Transverse colon (tissue), 4 donors: Measurements from ENCODE around the gene RBM11.
A peak's percentile ranks its signal among the peaks of the same experiment; 100 is the strongest.

Experiments used
- CTCF ChIP-seq, 5 experiments: fragments of 200-600 bp in 3 of 5; fragments of 450-650 bp in 2 of 5; sonication (generic) in 3 of 5; IDR thresholded peaks; 1 replicate in 2 of 5; 2 replicates in 3 of 5; pipeline ENCODE4 v1.5.1; 2016 to 2017; ENCODE audit warnings: antibody characterized with exemption in 5 of 5, inconsistent platforms in 3 of 5, mild to moderate bottlenecking in 2 of 5, moderate library complexity in 1 of 5
- EP300 ChIP-seq: sonication (generic); formaldehyde crosslinking; IDR thresholded peaks from one replicate; pipeline ENCODE4 v1.6.1; 2017; ENCODE audit warnings: antibody characterized with exemption, low read depth
- POLR2AphosphoS5 ChIP-seq, 3 donors: sonication (generic); formaldehyde crosslinking; IDR thresholded peaks; one replicate each; pipeline ENCODE4 v1.6.1; 2016; ENCODE audit warnings: antibody characterized with exemption in 3 of 3

GRCh38 chr21:14267076-14267475 is 51.1 kb downstream of the RBM11 start:
- TF ChIP-seq CTCF (IDR thresholded peaks at IDR 0.05) (no peak), POLR2AphosphoS5 (IDR thresholded peaks at IDR 0.05) (peak in 1 of 3 donors; percentile 36), EP300 (no peak)
